ENCODE data around the gene COPRS. TPM values are rescaled to one million over a fixed set of nuclear protein-coding genes. Genes with fewer than 3 reads are reported as not detected.

Gene COPRS
- 137 to 200 TPM (median 161 TPM) in 5 replicates for total RNA-seq (2022; extraction: Qiagen RNA extraction; ENCODE audit: low read depth)

GRCh38 chr17:31858642-31859486 is at the start of gene COPRS:
TSS of gene COPRS (minus strand) at chr17:31859244. CDS start at chr17:31859199, 45 bp downstream.

Other genes with a start within 250 kb of the COPRS start
- 73.1 to 83.4 TPM (median 76.8 TPM) in 5 replicates for gene UTP6, start 42.5 kb upstream of the COPRS start, total RNA-seq (2022; extraction: Qiagen RNA extraction; ENCODE audit: low read depth)
- 14.9 to 30.7 TPM (median 25.1 TPM) in 5 replicates for gene SUZ12, start 77.8 kb upstream of the COPRS start, total RNA-seq (2022; extraction: Qiagen RNA extraction; ENCODE audit: low read depth)
- 9.2 to 11.3 TPM (median 10.5 TPM) in 5 replicates for gene LRRC37B, start 148.1 kb upstream of the COPRS start, total RNA-seq (2022; extraction: Qiagen RNA extraction; ENCODE audit: low read depth)

All from A549 treated with ZK216348 at 1 μM for 4 hours (cell line).